IMR-90 (cell line): Measurements from ENCODE around the gene EXOSC3. TPM values are rescaled to one million over a fixed set of nuclear protein-coding genes. Genes with fewer than 3 reads are reported as not detected.

ENCODE experiments used
- ATAC-seq: fragments of 200-7000 bp; cut with Tn5 transposase; 2 replicates; pipeline ENCODE4 v1.9.1; 2020; ENCODE audit warnings: low read depth, mild to moderate bottlenecking, moderate library complexity
- BruUV-seq: library from RNA; stranded (reverse); fragments of 400-500 nt; replicated peaks from 2 replicates; lab custom pipeline; 2021; lab: Mats Ljungman, UMichigan
- CTCF ChIA-PET: fragments of 300-600 bp; formaldehyde crosslinking; extraction: SDS; loops from one replicate; lab custom pipeline; 2021; ENCODE audit warnings: antibody characterized with exemption; lab: Yijun Ruan, JAX
- POLR2A ChIA-PET: fragments of 300-600 bp; sonication (Branson Sonifier 250); formaldehyde crosslinking; loops from one replicate; lab custom pipeline; 2022; ENCODE audit warnings: antibody characterized with exemption; ENCODE audit not compliant: unreplicated experiment; lab: Charles Lee
- DNase-seq: peaks from one replicate; pipeline ENCODE4 v3.0.0; 2013
- H2AFZ ChIP-seq: replicated peaks from 2 replicates; pipeline ENCODE3; 2013; ENCODE audit warnings: low read length, mild to moderate bottlenecking; ENCODE audit not compliant: poor library complexity
- H2AK5ac ChIP-seq: 2 replicates; pipeline ENCODE4 v1.6.1; 2013; ENCODE audit warnings: low read depth, low read length, inconsistent platforms
- H2AK9ac ChIP-seq: replicated peaks from 2 replicates; pipeline ENCODE3; 2013; ENCODE audit warnings: mild to moderate bottlenecking, low read depth, low read length, moderate library complexity; ENCODE audit not compliant: poor library complexity
- H2BK120ac ChIP-seq: 2 replicates; pipeline ENCODE4 v1.6.1; 2013; ENCODE audit warnings: low read depth, low read length, inconsistent platforms
- H2BK15ac ChIP-seq: 3 replicates; pipeline ENCODE4 v1.6.1; 2013; ENCODE audit warnings: low read depth, low read length, inconsistent platforms
- H2BK20ac ChIP-seq: 2 replicates; pipeline ENCODE4 v1.6.1; 2013; ENCODE audit warnings: low read depth, mild to moderate bottlenecking, inconsistent platforms, low read length, moderate library complexity
- H2BK5ac ChIP-seq: 2 replicates; pipeline ENCODE4 v1.6.1; 2013; ENCODE audit warnings: mild to moderate bottlenecking, low read depth, low read length, inconsistent platforms; ENCODE audit not compliant: poor library complexity, severe bottlenecking
- H3K14ac ChIP-seq: replicated peaks from 2 replicates; pipeline ENCODE4 v1.6.1; 2013; ENCODE audit warnings: low read depth, low read length, inconsistent platforms
- H3K18ac ChIP-seq: 2 replicates; pipeline ENCODE4 v1.6.1; 2013; ENCODE audit warnings: low read depth, low read length, control low read depth
- H3K23ac ChIP-seq: 2 replicates; pipeline ENCODE4 v1.6.1; 2013; ENCODE audit warnings: low read depth, low read length, inconsistent platforms
- H3K27ac ChIP-seq: 2 replicates; pipeline ENCODE4 v1.5.1; 2013; ENCODE audit warnings: mild to moderate bottlenecking, control low read depth, low read length; ENCODE audit not compliant: insufficient read depth
- H3K27me3 ChIP-seq: 2 replicates; pipeline ENCODE4 v1.6.1; 2013; ENCODE audit warnings: low read length; ENCODE audit not compliant: control insufficient read depth, insufficient read depth
- H3K36me3 ChIP-seq: 2 replicates; pipeline ENCODE4 v1.6.1; 2013; ENCODE audit warnings: low read length, mixed read lengths; ENCODE audit not compliant: control insufficient read depth, insufficient read depth
- H3K4ac ChIP-seq: 2 replicates; pipeline ENCODE4 v1.6.1; 2013; ENCODE audit warnings: low read depth, low read length, inconsistent platforms
- H3K4me1 ChIP-seq: 2 replicates; pipeline ENCODE4 v1.6.1; 2013; ENCODE audit warnings: low read length, mixed read lengths; ENCODE audit not compliant: control insufficient read depth, insufficient read depth
- H3K4me2 ChIP-seq: 2 replicates; pipeline ENCODE4 v1.6.1; 2013; ENCODE audit warnings: low read depth, mild to moderate bottlenecking, control low read depth, low read length, moderate library complexity
- H3K4me3 ChIP-seq: 2 replicates; pipeline ENCODE4 v1.5.1; 2013; ENCODE audit warnings: low read depth, mild to moderate bottlenecking, control low read depth, low read length, moderate library complexity; ENCODE audit not compliant: insufficient read depth
- H3K56ac ChIP-seq: 2 replicates; pipeline ENCODE4 v1.6.1; 2013; ENCODE audit warnings: low read length, inconsistent platforms; ENCODE audit not compliant: insufficient read depth; ENCODE audit errors: extremely low read depth
- H3K79me1 ChIP-seq, 2 experiments: 2 replicates each; pipeline ENCODE4 v1.6.1; 2013; ENCODE audit warnings: low read length in 2 of 2, inconsistent platforms in 1 of 2, low read depth in 1 of 2
- H3K9ac ChIP-seq: 2 replicates; pipeline ENCODE4 v1.6.1; 2013; ENCODE audit warnings: low read depth, low read length, control low read depth
- H3K9me1 ChIP-seq: 2 replicates; pipeline ENCODE4 v1.6.1; 2013; ENCODE audit warnings: low read length, inconsistent platforms; ENCODE audit not compliant: insufficient read depth
- H3K9me3 ChIP-seq: 2 replicates; pipeline ENCODE4 v1.6.1; 2013; ENCODE audit warnings: low read length; ENCODE audit not compliant: control insufficient read depth, insufficient read depth
- H4K20me1 ChIP-seq: 2 replicates; pipeline ENCODE4 v1.6.1; 2013; ENCODE audit warnings: low read length, inconsistent platforms; ENCODE audit not compliant: insufficient read depth
- H4K5ac ChIP-seq: 2 replicates; pipeline ENCODE4 v1.6.1; 2013; ENCODE audit warnings: mild to moderate bottlenecking, low read depth, low read length, control low read depth
- H4K8ac ChIP-seq, 2 experiments: 2 replicates each; pipeline ENCODE4 v1.6.1; 2013; ENCODE audit warnings: low read depth in 2 of 2, low read length in 2 of 2, control low read depth in 1 of 2, inconsistent platforms in 1 of 2
- H4K91ac ChIP-seq: 2 replicates; pipeline ENCODE4 v1.6.1; 2013; ENCODE audit warnings: low read depth, low read length, inconsistent platforms; ENCODE audit not compliant: insufficient read depth
- BHLHE40 ChIP-seq: fragments of 150-350 bp; IDR thresholded peaks from 2 replicates; pipeline ENCODE4 v1.6.1; 2016; ENCODE audit warnings: mild to moderate bottlenecking, low read depth, low read length
- CEBPB ChIP-seq: IDR thresholded peaks from 2 replicates; pipeline ENCODE4 v1.6.1; 2012; ENCODE audit warnings: low read depth, low read length, improper control_type of control experiment
- CHD1 ChIP-seq: IDR thresholded peaks from 2 replicates; pipeline ENCODE4 v1.6.1; 2012; ENCODE audit warnings: low read depth, low read length, improper control_type of control experiment
- CTCF ChIP-seq: conservative IDR thresholded peaks from 2 replicates; pipeline ENCODE4 v1.5.1; 2012; ENCODE audit warnings: mild to moderate bottlenecking, low read depth, low read length, improper control_type of control experiment
- ELK1 ChIP-seq: fragments of 150-350 bp; IDR thresholded peaks from 2 replicates; pipeline ENCODE4 v1.6.1; 2016; ENCODE audit warnings: low read depth, mild to moderate bottlenecking, low read length, moderate library complexity, borderline replicate concordance
- FOS ChIP-seq: fragments of 150-350 bp; IDR thresholded peaks from 2 replicates; pipeline ENCODE4 v1.6.1; 2016; ENCODE audit warnings: low read depth, low read length
- MAFK ChIP-seq: IDR thresholded peaks from 2 replicates; pipeline ENCODE4 v1.6.1; 2012; ENCODE audit warnings: low read depth, low read length, improper control_type of control experiment
- MAZ ChIP-seq: IDR thresholded peaks from 2 replicates; pipeline ENCODE4 v1.6.1; 2012; ENCODE audit warnings: low read depth, mild to moderate bottlenecking, low read length, improper control_type of control experiment, moderate library complexity, borderline replicate concordance
- MXI1 ChIP-seq: IDR thresholded peaks from 2 replicates; pipeline ENCODE4 v1.6.1; 2012; ENCODE audit warnings: low read depth, mild to moderate bottlenecking, low read length, moderate library complexity, borderline replicate concordance
- NFE2L2 ChIP-seq: fragments of 150-350 bp; IDR thresholded peaks from 2 replicates; pipeline ENCODE4 v1.6.1; 2016; ENCODE audit warnings: low read depth, mild to moderate bottlenecking, low read length
- POLR2A ChIP-seq: IDR thresholded peaks from 2 replicates; pipeline ENCODE4 v1.6.1; 2012; ENCODE audit warnings: mild to moderate bottlenecking, low read depth, low read length
- RAD21 ChIP-seq: IDR thresholded peaks from 2 replicates; pipeline ENCODE4 v1.6.1; 2012; ENCODE audit warnings: low read length, improper control_type of control experiment
- RCOR1 ChIP-seq: IDR thresholded peaks from 2 replicates; pipeline ENCODE4 v1.6.1; 2012; ENCODE audit warnings: mild to moderate bottlenecking, low read length, improper control_type of control experiment; ENCODE audit not compliant: insufficient replicate concordance
- RFX5 ChIP-seq: IDR thresholded peaks from 2 replicates; pipeline ENCODE4 v1.8.0; 2012; ENCODE audit warnings: low read depth, mild to moderate bottlenecking, low read length, moderate library complexity
- SMC3 ChIP-seq: fragments of 150-350 bp; IDR thresholded peaks from 2 replicates; pipeline ENCODE4 v1.6.1; 2016; ENCODE audit warnings: low read depth, mild to moderate bottlenecking, antibody characterized with exemption, low read length, moderate library complexity
- WGBS, 2 experiments: methylation state at CpG; one replicate each; pipeline versions ENCODE4 v1.1.5 to v1.1.7; 2013; ENCODE audit warnings: missing lambda C conversion rate in 2 of 2; ENCODE audit not compliant: insufficient read length in 1 of 2; ENCODE audit errors: extremely low coverage in 2 of 2; 5-methylcytosine and 5-hydroxymethylcytosine counted together
- dilution Hi-C: fragments of 300-500 bp; cut with HindIII; formaldehyde crosslinking; loops from one replicate; pipeline ENCODE4 v1.14.3; 2018; ENCODE audit warnings: low sequenced_read_pairs; ENCODE audit not compliant: unreplicated experiment
- in situ Hi-C: fragments of 300-500 bp; cut with MboI; formaldehyde crosslinking; loops from 3 replicates; pipeline ENCODE4 v1.14.3; 2019; ENCODE audit warnings: low sequenced_read_pairs, inconsistent platforms, mixed read lengths
- intact Hi-C: fragments of 100-400 bp; cut with micrococcal nuclease; formaldehyde crosslinking; loops from 2 replicates; pipeline ENCODE4 v1.10.0; 2022
- polyA plus RNA-seq, 3 experiments: library from polyadenylated mRNA; depleted of rRNA; stranded (reverse); fragments of >200 nt; gene quantifications; 2 replicates each; pipeline ENCODE4 v1.2.3, GENCODE V29; 2012; ENCODE audit warnings: low replicate concordance in 1 of 3
- total RNA-seq: library from RNA; depleted of rRNA; stranded (reverse); fragments of >200 nt; gene quantifications from 2 replicates; pipeline ENCODE4 v1.2.3, GENCODE V29; 2012

Gene EXOSC3
- total and polyA plus RNA-seq, 2 of the 4 experiments (the other 2 are of a cell fraction) = 27.1 to 28.9 TPM

- TF ChIP-seq BHLHE40 (no peak), CHD1 (no peak), SMC3 (no peak), MAFK (no peak), POLR2A (no peak), RCOR1 (no peak), MXI1 (no peak), RFX5 (no peak), FOS (no peak), NFE2L2 (no peak), RAD21 (no peak), MAZ (no peak), CEBPB (no peak), CTCF (no peak), ELK1 (no peak)
- H3K27ac ChIP-seq = no peak overlapping the region
- H2BK5ac ChIP-seq = no peak overlapping the region
- H3K23ac ChIP-seq = no peak overlapping the region
- H3K18ac ChIP-seq = no peak overlapping the region
- no peak overlapping the region for H3K4me3 ChIP-seq
- dilution Hi-C loops (no loop called here), in situ Hi-C loops (no loop called here), intact Hi-C loops (loop anchor here (10.0 kb wide), 1 partner anchor 664 kb away; no protein-coding TSS in a partner anchor)
- H3K9me3 ChIP-seq = no peaks in the 10 kb centered on the region
- no peak overlapping the region for H4K5ac ChIP-seq
- no peak for ATAC-seq
- no peaks in the 10 kb centered on the region for H3K9me1 ChIP-seq
- H3K14ac ChIP-seq = no peak overlapping the region
- 82% methylated on average over 2 of the region's 15 CpGs; no CpG with 5 or more reads in 1 of the 2 experiments for WGBS, 2 experiments
- H3K27me3 ChIP-seq = peaks cover 36% of the 10 kb centered on the region
- ChIA-PET CTCF (no interaction called here), POLR2A (no interaction called here)
- H2BK120ac ChIP-seq = no peak overlapping the region
- H3K4me2 ChIP-seq = no peak overlapping the region
- H3K4ac ChIP-seq = no peak overlapping the region
- no peak overlapping the region for H2AK5ac ChIP-seq
- no peak overlapping the region for H2BK15ac ChIP-seq
- H4K20me1 ChIP-seq = no peaks in the 10 kb centered on the region
- DNase-seq = no peak
- no peak overlapping the region for H3K56ac ChIP-seq
- H4K91ac ChIP-seq = no peak overlapping the region
- no peaks in the 10 kb centered on the region for H3K36me3 ChIP-seq
- no peak overlapping the region for H2AFZ ChIP-seq
- H2BK20ac ChIP-seq = no peak overlapping the region
- no peak overlapping the region for H2AK9ac ChIP-seq
- BruUV-seq = no TSS peak
- no peaks in the 10 kb centered on the region for H3K4me1 ChIP-seq
- no peak overlapping the region for H4K8ac ChIP-seq
- no peaks in the 10 kb centered on the region for H3K79me1 ChIP-seq
- no peak overlapping the region for H3K9ac ChIP-seq
Observed at GRCh38 chr9:37740631-37741328, 44.1 kb downstream of the EXOSC3 start.
